Measurements from ENCODE around the gene GORAB. TPM values are rescaled to one million over a fixed set of nuclear protein-coding genes. Genes with fewer than 3 reads are reported as not detected.

Gene GORAB
- total RNA-seq, 1 donor from 2014 or later: 10.3 TPM

GRCh38 chr1:170601866-170602265, 69.9 kb downstream of the GORAB start:
- H3K27me3 Mint-ChIP-seq (ENCODE audit: unreplicated experiment): no peaks in the 10 kb centered on the region
- H3K9me3 Mint-ChIP-seq (ENCODE audit: unreplicated experiment): no peaks in the 10 kb centered on the region
- no peak for DNase-seq (ENCODE audit: low spot score)
- H3K4me3 Mint-ChIP-seq (ENCODE audit: unreplicated experiment): no peak overlapping the region
- no peak overlapping the region for H3K27ac Mint-ChIP-seq (ENCODE audit: unreplicated experiment)
- no peaks in the 10 kb centered on the region for H3K4me1 Mint-ChIP-seq (ENCODE audit: unreplicated experiment)
- no peak for TF ChIP-seq CTCF (IDR thresholded peaks at IDR 0.05; ENCODE audit: unreplicated experiment)
- peaks cover 6% of the 10 kb centered on the region for H3K36me3 Mint-ChIP-seq (ENCODE audit: low read depth, unreplicated experiment)

Other genes with a start within 250 kb of the GORAB start
- not detected for gene PRRX1, start 132.0 kb downstream of the GORAB start, total RNA-seq (ENCODE audit: unreplicated experiment)